ENCODE measurements around the gene GMPPA. TPM values are rescaled to one million over a fixed set of nuclear protein-coding genes. Genes with fewer than 3 reads are reported as not detected.
A peak's percentile ranks its signal among the peaks of the same experiment; 100 is the strongest.

GMPPA gene
- total RNA-seq, 2 experiments from 2014 or later, result 37.1 to 37.4 TPM

DNA sequence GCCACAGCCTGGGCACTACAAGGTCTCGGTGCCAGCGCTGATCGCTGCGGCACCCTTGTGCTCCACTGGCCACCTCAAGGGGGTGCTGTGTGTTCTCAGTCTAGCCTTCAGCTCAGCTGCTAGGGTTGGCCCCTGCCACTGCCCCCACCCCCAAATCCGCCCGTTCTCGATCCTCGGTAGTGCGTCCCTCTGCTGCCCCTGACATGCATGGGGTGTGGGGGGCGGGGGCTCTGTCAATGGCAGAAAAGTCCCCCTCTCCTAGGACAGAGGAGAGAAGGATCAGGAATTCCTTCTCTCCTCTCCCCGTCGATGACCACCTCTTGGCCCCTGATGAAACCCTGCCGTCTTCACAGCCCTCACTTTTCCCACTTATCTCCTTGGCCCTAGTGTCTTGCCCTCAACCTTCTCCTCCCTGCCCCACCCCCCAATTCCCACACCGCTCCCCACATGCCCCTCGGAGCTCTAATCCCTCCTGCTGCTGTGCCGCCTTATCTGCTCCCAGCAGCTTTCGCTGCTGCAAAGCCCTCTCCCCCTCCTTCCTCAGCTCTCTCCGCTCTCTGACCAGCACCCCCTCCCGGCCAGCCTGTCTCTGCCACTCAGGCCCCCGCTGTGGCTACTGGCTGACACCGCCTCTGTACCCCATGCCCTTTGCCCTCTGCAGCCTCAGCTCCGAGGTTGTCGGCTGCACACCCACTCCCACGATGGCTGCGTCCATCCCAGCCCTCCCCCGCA, 11.3 kb downstream of the GMPPA start:
- no peak overlapping the region for H3K4me3 Mint-ChIP-seq
- peaks cover 21% of the 10 kb centered on the region for H3K36me3 Mint-ChIP-seq
- CTCF ChIA-PET, result interaction anchor here (0.6 to 7.2 kb wide), 16 partner anchors 9 to 134 kb away, joined by 3 to 77 read pairs (median 4); partner anchors contain the start of gene GMPPA
- peaks cover 25% of the 10 kb centered on the region for H3K4me1 Mint-ChIP-seq (ENCODE audit: low read depth)
- no peaks in the 10 kb centered on the region for H3K9me3 Mint-ChIP-seq
- POLR2A ChIA-PET, result no interaction called here
- peaks cover 46% of the 10 kb centered on the region for H3K27me3 Mint-ChIP-seq
- DNase-seq, result peak; percentile 65
- no peak overlapping the region for H3K27ac Mint-ChIP-seq
- intact Hi-C loops (cut with micrococcal nuclease), result loop anchor here (1.0 kb wide), 1 partner anchor 12 kb away; the partner anchor contains the start of gene GMPPA

DNA sequence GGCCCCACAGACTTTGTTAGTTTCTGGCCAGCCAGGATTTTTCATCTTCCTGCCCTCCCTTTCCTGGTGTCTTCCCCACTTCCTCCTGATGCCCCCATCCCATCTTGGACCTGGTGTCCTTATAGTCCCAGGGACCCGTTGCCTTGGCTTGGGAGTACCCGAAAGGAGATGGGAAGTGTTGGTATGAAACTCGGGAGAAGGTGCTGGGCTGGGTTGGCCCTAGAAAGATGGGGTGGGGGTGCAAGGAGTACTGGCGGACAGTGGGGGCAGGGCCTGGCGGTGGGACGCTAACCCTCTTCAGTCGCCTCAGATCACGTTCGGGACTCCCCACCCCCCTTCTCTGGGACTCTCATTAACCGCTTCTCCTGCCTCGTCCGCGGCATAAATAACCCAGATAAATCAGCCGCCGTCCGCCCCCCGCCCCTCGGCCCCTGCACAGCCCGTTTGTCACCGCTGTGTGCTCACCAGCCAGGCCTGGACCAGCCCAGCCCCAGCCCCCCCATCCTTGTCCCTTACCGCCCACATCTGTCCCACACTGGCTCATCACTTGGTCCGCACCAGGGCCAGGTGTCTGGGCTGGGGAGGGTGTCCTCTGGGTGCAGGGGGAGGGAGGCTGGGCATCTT, 11.9 kb downstream of the GMPPA start:
- no peak for DNase-seq
- ChIA-PET POLR2A (interaction anchor here (1.0 kb wide), 1 partner anchor 119 kb away, joined by 4 read pairs; no protein-coding TSS in a partner anchor), CTCF (interaction anchor here (0.8 to 11.2 kb wide), 9 partner anchors 13 to 133 kb away, joined by 3 to 77 read pairs (median 4); partner anchors contain the start of gene GMPPA)
- Mint-ChIP-seq H3K4me3 (no peak overlapping the region), H3K27ac (no peak overlapping the region), H3K4me1 (ENCODE audit: low read depth) (peaks cover 25% of the 10 kb centered on the region), H3K36me3 (peaks cover 16% of the 10 kb centered on the region), H3K9me3 (no peaks in the 10 kb centered on the region), H3K27me3 (peaks cover 52% of the 10 kb centered on the region)
- intact Hi-C loops (cut with micrococcal nuclease), result no loop called here

DNA sequence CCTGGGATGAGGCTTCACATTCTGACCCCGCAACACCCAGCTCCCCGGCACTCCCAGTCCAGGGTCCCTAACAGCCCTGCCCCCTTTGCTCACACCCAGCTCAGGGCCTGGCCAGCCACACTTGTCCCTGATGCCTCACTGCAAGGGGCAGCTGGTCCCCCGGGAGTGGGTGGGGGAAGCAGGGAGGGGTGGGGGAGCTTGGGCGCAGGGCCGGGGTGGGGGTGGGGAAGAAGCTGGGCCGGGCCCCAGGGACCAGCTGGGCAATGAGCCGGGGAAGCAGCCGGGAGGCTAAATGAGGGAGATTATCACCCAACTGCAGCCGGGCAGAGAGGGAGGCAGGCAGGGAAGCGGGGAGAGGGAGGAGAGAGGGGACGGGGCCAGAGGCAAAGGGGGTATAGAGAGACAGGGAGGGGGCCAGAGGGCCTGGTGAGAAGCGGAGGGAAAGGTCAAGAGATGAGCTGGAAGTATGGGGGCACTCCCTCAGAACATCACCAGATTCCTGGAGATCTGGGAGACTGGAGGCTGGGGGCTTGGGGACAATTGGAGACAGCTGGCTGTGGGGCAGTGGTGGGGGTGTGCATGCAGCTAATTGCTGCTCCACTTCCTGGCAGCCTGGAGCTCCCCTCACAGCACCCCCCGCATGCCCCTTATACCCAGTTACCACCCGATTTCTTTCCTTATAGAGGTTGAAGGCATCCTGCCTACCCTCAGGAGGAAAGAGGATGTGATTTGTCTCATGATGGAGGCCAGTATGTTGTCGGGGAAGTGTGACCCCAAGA, 13.0 kb downstream of the GMPPA start:
- POLR2A ChIA-PET, result interaction anchor here (1.0 kb wide), 1 partner anchor 120 kb away, joined by 4 read pairs; no protein-coding TSS in a partner anchor
- CTCF ChIA-PET, result interaction anchor here (0.6 to 11.2 kb wide), 7 partner anchors 8 to 109 kb away, joined by 3 to 77 read pairs (median 5); partner anchors contain the start of gene GMPPA
- Mint-ChIP-seq H3K4me3 (no peak overlapping the region), H3K9me3 (no peaks in the 10 kb centered on the region), H3K36me3 (peaks cover 6% of the 10 kb centered on the region), H3K27me3 (peaks cover 61% of the 10 kb centered on the region), H3K27ac (no peak overlapping the region), H3K4me1 (ENCODE audit: low read depth) (peaks cover 25% of the 10 kb centered on the region)
- DNase-seq, result no peak
- intact Hi-C loops (cut with micrococcal nuclease), result no loop called here

DNA sequence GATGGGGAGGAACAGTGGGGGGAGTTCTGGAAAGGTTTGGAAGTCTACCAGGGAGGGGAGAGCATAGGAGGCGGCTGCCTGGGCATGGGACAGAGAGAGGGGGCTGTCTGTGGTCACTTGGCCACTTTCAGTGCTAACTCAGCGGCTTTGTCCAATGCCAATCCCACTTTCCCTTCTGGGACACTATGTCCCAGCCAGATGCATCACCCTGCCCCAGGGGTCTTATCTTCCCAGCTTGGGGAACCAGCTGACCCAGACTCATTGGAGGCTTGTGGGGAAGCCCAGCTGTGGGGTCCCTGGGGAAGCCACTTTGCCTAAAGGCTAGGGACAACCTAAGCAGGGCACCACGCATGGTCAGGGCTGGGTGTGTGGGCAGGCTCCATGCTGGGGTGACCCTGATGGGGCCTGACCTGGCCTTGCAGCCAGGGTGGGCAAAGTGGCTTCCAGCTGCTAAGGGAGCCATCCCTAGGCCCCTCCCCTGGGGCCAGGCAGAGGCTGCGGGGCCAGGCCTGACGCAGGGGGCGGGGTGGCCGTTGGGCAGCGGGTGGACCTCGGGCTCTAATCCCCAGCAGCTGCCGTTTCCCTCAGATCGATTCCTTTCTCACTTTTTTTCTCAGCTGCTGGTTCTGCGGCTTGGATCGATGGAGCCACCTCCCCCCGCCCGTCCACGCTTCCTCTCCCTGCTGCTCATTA, 14.0 kb downstream of the GMPPA start:
- intact Hi-C loops (cut with micrococcal nuclease), result no loop called here
- H3K4me1 Mint-ChIP-seq (ENCODE audit: low read depth), result peaks cover 25% of the 10 kb centered on the region
- ChIA-PET CTCF (interaction anchor here (0.6 to 11.2 kb wide), 5 partner anchors 15 to 109 kb away, joined by 3 to 77 read pairs (median 5); partner anchors contain the start of gene GMPPA), POLR2A (no interaction called here)
- no peaks in the 10 kb centered on the region for H3K36me3 Mint-ChIP-seq
- H3K27ac Mint-ChIP-seq, result no peak overlapping the region
- peaks cover 66% of the 10 kb centered on the region for H3K27me3 Mint-ChIP-seq
- no peaks in the 10 kb centered on the region for H3K9me3 Mint-ChIP-seq
- H3K4me3 Mint-ChIP-seq, result no peak overlapping the region
- no peak for DNase-seq

DNA sequence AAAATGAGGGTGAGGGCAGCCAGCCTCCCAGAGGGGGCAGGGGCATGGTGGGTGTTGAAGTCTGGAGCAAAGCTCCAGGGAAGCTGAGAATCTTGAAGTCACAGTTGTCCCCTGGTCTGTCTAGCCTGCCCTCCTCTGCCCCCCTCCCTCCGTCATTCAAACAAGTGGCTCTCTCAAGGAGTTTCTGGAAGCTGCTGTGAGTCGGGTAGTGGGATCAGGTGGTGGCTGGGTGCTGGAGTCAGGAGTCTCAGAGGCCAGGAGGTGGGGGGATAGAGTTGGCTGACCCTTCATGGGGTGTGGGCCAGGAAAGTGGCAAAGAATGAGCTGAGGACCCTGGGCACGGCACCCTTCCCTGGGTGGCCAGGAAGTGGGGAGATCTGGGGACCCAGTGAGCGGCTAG, 15.1 kb downstream of the GMPPA start:
- Mint-ChIP-seq H3K36me3 (no peaks in the 10 kb centered on the region), H3K4me3 (no peak overlapping the region), H3K4me1 (ENCODE audit: low read depth) (peaks cover 25% of the 10 kb centered on the region), H3K27me3 (peaks cover 75% of the 10 kb centered on the region), H3K9me3 (no peaks in the 10 kb centered on the region), H3K27ac (no peak overlapping the region)
- intact Hi-C loops (cut with micrococcal nuclease), result no loop called here
- no peak for DNase-seq
- POLR2A ChIA-PET, result no interaction called here
- CTCF ChIA-PET, result interaction anchor here (0.6 to 11.2 kb wide), 4 partner anchors 15 to 111 kb away, joined by 3 to 76 read pairs (median 3); no protein-coding TSS in a partner anchor

DNA sequence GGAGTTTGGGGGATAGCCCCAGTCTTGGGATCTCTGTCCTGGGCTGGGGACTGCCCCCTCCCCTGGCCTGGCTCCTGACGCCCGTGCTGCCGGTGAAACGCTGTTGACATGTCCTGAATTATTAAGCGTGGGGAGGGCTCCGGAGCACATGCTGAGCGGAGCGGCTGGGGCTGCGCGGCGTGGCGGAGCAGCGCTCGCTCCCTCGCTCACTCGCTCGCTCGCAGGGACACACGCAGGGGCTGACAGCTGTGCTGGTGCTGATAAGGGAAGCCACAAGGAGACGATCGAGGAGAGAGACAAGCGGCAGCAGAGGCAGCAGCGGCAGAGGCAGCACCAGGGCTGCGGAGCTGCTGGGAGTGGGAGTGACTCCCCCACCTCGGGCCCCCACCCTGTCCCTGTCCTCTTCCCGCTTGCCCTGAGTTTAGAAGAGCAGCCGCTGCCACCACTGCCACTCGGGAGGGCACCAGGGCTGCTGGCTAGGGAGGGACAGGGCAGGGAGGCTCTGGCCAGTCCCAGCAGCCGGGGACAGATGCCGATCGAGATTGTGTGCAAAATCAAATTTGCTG, 15.6 kb downstream of the GMPPA start, which contains the start of gene ASIC4:
TSS of gene ASIC4 (plus strand) at position 287 of the 566 bp plus-strand sequence. CDS start at position 530, 243 bp downstream.
- ChIA-PET CTCF (interaction anchor here (0.6 to 11.2 kb wide), 3 partner anchors 15 to 112 kb away, joined by 3 to 76 read pairs (median 3); no protein-coding TSS in a partner anchor), POLR2A (no interaction called here)
- no peaks in the 10 kb centered on the region for H3K36me3 Mint-ChIP-seq

DNA sequence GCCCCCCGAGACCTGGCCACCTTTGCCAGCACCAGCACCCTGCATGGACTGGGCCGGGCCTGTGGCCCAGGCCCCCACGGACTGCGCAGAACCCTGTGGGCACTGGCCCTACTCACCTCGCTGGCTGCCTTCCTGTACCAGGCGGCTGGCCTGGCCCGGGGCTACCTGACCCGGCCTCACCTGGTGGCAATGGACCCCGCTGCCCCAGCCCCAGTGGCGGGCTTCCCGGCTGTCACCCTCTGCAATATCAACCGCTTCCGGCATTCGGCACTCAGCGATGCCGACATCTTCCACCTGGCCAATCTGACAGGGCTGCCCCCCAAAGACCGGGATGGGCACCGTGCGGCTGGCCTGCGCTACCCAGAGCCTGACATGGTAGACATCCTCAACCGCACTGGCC, 16.1 kb downstream of the GMPPA start:
- Mint-ChIP-seq H3K4me3 (no peak overlapping the region), H3K27me3 (peaks cover 73% of the 10 kb centered on the region), H3K36me3 (no peaks in the 10 kb centered on the region), H3K4me1 (ENCODE audit: low read depth) (peaks cover 20% of the 10 kb centered on the region), H3K27ac (no peak overlapping the region), H3K9me3 (no peaks in the 10 kb centered on the region)
- intact Hi-C loops (cut with micrococcal nuclease), result no loop called here
- no peak for DNase-seq
- POLR2A ChIA-PET, result no interaction called here
- CTCF ChIA-PET, result interaction anchor here (1.4 to 11.2 kb wide), 2 partner anchors 14 to 18 kb away, joined by 3 to 76 read pairs; no protein-coding TSS in a partner anchor

More for the DNA sequence above, 15.6 kb downstream of the GMPPA start, which contains the start of gene ASIC4:
- Mint-ChIP-seq H3K9me3 (no peaks in the 10 kb centered on the region), H3K27ac (no peak within 1 kb of the TSS), H3K27me3 (peaks cover 74% of the 10 kb centered on the region), H3K4me3 (no peak within 1 kb of the TSS), H3K4me1 (ENCODE audit: low read depth) (peaks cover 25% of the 10 kb centered on the region)
- intact Hi-C loops (cut with micrococcal nuclease), result no loop called here
- no peak for DNase-seq

DNA sequence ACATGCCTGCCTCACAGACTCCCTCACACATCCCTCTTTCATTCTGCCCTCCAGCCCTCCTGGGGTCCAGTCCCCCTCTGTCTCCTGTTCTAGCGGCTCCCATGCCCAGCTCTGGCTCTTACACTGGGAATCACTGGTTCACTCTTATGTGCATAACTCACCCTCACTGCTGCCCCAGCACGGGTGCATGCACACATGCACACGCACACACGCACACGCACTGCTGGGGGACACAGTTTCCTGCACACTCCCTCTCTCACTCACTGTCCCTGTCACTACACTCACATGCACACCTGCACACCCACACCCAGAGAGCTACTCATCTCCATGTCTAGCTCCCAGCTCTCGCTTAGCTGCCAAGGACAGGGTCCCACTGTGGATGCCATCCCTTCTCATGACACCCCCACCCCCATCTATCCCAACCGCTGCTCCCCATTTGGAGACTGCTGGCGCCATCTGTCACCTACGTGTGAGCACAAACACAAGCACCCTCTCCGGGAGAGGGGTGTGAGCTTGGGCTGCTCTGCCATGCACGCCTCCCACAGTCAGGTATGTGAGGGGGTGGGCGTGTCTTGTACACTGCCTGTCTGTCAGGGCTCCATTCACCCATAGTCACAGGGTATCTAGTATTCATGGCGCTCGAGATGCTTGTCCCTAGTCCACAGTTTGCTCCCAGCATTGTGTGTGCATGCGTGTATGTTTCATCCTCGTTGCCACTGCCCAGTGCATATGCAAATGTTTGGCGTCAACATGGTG, 17.4 kb downstream of the GMPPA start:
- intact Hi-C loops (cut with micrococcal nuclease), result no loop called here
- Mint-ChIP-seq H3K4me3 (no peak overlapping the region), H3K36me3 (no peaks in the 10 kb centered on the region), H3K9me3 (no peaks in the 10 kb centered on the region), H3K27me3 (peaks cover 72% of the 10 kb centered on the region), H3K4me1 (ENCODE audit: low read depth) (peaks cover 12% of the 10 kb centered on the region), H3K27ac (no peak overlapping the region)
- POLR2A ChIA-PET, result no interaction called here
- CTCF ChIA-PET, result interaction anchor here (11.2 kb wide), 1 partner anchor 13 kb away, joined by 76 read pairs; no protein-coding TSS in a partner anchor
- no peak for DNase-seq

DNA sequence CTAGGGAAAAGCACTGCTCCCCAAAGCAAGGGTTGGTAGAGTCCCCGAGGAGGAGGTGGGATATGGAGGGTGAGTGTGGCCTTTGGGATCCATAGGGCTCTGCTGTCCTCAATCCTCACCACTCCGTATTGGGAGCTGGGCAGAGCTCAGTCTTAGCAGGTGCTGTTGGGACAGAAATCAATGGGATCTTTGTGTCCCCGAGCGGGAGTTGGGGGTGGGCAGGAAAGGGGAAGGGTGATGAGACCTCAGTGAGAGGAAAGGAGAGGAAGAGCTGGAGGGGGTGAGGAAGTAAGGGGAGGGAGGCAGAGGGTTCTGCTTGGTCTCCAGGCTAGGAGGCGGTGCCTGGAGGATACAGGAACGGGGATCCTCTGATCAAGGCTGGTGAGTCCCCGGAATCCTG, 18.2 kb downstream of the GMPPA start:
- POLR2A ChIA-PET, result no interaction called here
- CTCF ChIA-PET, result interaction anchor here (11.2 kb wide), 1 partner anchor 12 kb away, joined by 76 read pairs; no protein-coding TSS in a partner anchor
- intact Hi-C loops (cut with micrococcal nuclease), result no loop called here
- Mint-ChIP-seq H3K4me3 (no peak overlapping the region), H3K4me1 (ENCODE audit: low read depth) (peaks cover 15% of the 10 kb centered on the region), H3K36me3 (no peaks in the 10 kb centered on the region), H3K9me3 (no peaks in the 10 kb centered on the region), H3K27me3 (peaks cover 74% of the 10 kb centered on the region), H3K27ac (no peak overlapping the region)
- no peak for DNase-seq

DNA sequence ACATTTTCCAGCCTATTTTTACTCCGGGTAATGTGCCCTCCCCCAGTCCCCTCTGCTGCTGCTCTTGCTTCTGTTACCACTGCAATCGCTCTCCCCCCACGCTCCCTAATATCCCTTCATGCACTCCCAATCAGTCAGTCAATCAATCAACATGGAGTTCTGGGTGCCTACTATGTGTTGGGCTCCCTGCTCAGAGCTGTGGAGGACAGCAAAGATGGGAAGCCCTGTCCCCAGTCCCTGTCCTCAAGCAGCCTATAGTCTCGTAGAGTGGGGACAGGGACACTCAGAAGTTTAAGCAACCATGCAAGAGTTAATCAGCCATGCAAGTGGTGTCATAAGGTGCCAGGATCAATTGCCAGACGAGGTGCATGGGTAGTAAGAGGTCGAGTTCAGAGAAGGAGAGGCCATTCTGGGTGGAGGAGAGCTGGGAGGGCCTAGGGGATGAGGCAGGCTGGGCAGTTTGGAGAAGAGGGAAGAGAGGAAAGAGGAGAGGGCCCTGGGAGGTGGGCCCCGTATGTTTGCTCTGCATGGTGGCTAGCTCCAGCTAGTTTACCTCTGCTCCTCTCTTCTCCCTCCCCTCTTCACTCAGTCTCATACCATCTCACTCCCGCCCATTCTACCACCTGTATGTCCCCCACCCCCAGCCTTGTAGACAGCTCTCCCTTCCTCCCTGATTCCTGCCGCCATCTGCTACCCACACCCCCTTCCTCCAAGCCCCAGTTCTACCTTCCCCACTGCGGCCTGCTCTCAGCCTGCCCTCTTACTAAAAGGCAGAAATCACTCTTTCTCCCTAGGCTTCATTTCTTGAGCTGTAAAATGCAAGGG, 19.5 kb downstream of the GMPPA start:
- peaks cover 18% of the 10 kb centered on the region for H3K4me1 Mint-ChIP-seq (ENCODE audit: low read depth)
- intact Hi-C loops (cut with micrococcal nuclease), result no loop called here
- H3K4me3 Mint-ChIP-seq, result no peak overlapping the region
- POLR2A ChIA-PET, result no interaction called here
- H3K27me3 Mint-ChIP-seq, result peaks cover 71% of the 10 kb centered on the region
- no peak for DNase-seq
- no peaks in the 10 kb centered on the region for H3K36me3 Mint-ChIP-seq
- no peak overlapping the region for H3K27ac Mint-ChIP-seq
- CTCF ChIA-PET, result interaction anchor here (1.3 to 14.4 kb wide), 3 partner anchors 8 to 22 kb away, joined by 4 to 277 read pairs (median 76); partner anchors contain the start of gene GMPPA
- H3K9me3 Mint-ChIP-seq, result no peaks in the 10 kb centered on the region

Measured in activated CD4-positive, alpha-beta memory T cell treated with anti-CD3 and anti-CD28 coated beads for 36 hours (primary cell).